Trophoblast cell (in vitro differentiated cells and primary cell): ENCODE measurements around the gene TNFSF15.

Experiments used
- DNase-seq, 2 donors: peaks; one replicate each; pipeline ENCODE4 v3.0.0-alpha.2; 2016
- H2AFZ ChIP-seq: 2 replicates; pipeline ENCODE4 v1.6.1; 2013; ENCODE audit warnings: low read length, moderate library complexity, mild to moderate bottlenecking; ENCODE audit not compliant: insufficient read depth, poor library complexity
- H2AK5ac ChIP-seq: 2 replicates; pipeline ENCODE4 v1.6.1; 2013; ENCODE audit warnings: mild to moderate bottlenecking, low read length
- H2BK120ac ChIP-seq: 2 replicates; pipeline ENCODE4 v1.6.1; 2013; ENCODE audit warnings: low read length, mild to moderate bottlenecking, moderate library complexity; ENCODE audit not compliant: insufficient read depth, poor library complexity
- H2BK12ac ChIP-seq: 2 replicates; pipeline ENCODE4 v1.6.1; 2013; ENCODE audit warnings: mild to moderate bottlenecking, low read length, moderate library complexity
- H2BK5ac ChIP-seq: 2 replicates; pipeline ENCODE4 v1.6.1; 2013; ENCODE audit warnings: low read length, low read depth, moderate library complexity, mild to moderate bottlenecking; ENCODE audit not compliant: poor library complexity
- H3K14ac ChIP-seq: 2 replicates; pipeline ENCODE4 v1.6.1; 2013; ENCODE audit warnings: mild to moderate bottlenecking, low read length
- H3K18ac ChIP-seq: 2 replicates; pipeline ENCODE4 v1.6.1; 2013; ENCODE audit warnings: mild to moderate bottlenecking, low read length
- H3K23ac ChIP-seq: 2 replicates; pipeline ENCODE4 v1.6.1; 2013; ENCODE audit warnings: low read length
- H3K27ac ChIP-seq: 2 replicates; pipeline ENCODE4 v1.5.1; 2013; ENCODE audit warnings: low read depth, mild to moderate bottlenecking, inconsistent platforms, low read length, moderate library complexity
- H3K27me3 ChIP-seq: 2 replicates; pipeline ENCODE4 v1.6.1; 2013; ENCODE audit warnings: inconsistent platforms, mild to moderate bottlenecking, low read length, moderate library complexity; ENCODE audit not compliant: insufficient read depth
- H3K36me3 ChIP-seq, 2 experiments: 1 replicate in 1 of 2; 2 replicates in 1 of 2; pipeline ENCODE4 v1.6.1; 2013; ENCODE audit warnings: low read length in 2 of 2, mild to moderate bottlenecking in 2 of 2, moderate library complexity in 1 of 2; ENCODE audit not compliant: insufficient read depth in 2 of 2, control insufficient read depth in 1 of 2
- H3K4ac ChIP-seq: 2 replicates; pipeline ENCODE4 v1.6.1; 2013; ENCODE audit warnings: low read depth, mild to moderate bottlenecking, low read length, moderate library complexity
- H3K4me1 ChIP-seq, 2 experiments: 1 replicate in 1 of 2; 2 replicates in 1 of 2; pipeline ENCODE4 v1.6.1; 2013; ENCODE audit warnings: low read length in 2 of 2, mild to moderate bottlenecking in 2 of 2, moderate library complexity in 1 of 2; ENCODE audit not compliant: insufficient read depth in 2 of 2, control insufficient read depth in 1 of 2
- H3K4me2 ChIP-seq: 2 replicates; pipeline ENCODE4 v1.6.1; 2013; ENCODE audit warnings: inconsistent platforms, mild to moderate bottlenecking, low read length, moderate library complexity
- H3K4me3 ChIP-seq: 2 replicates; pipeline ENCODE4 v1.5.1; 2013; ENCODE audit warnings: mild to moderate bottlenecking, low read depth, low read length, inconsistent platforms
- H3K79me1 ChIP-seq: one replicate; pipeline ENCODE4 v1.6.1; 2013; ENCODE audit warnings: low read length
- H3K79me2 ChIP-seq: 2 replicates; pipeline ENCODE4 v1.6.1; 2013; ENCODE audit warnings: low read length, mild to moderate bottlenecking; ENCODE audit not compliant: control insufficient read depth, insufficient read depth, poor library complexity
- H3K9ac ChIP-seq: 2 replicates; pipeline ENCODE4 v1.6.1; 2013; ENCODE audit warnings: mild to moderate bottlenecking, low read length
- H3K9me3 ChIP-seq: 2 replicates; pipeline ENCODE4 v1.6.1; 2013; ENCODE audit warnings: low read depth, mild to moderate bottlenecking, control low read depth, inconsistent platforms, low read length; ENCODE audit not compliant: insufficient read depth
- H4K12ac ChIP-seq: 2 replicates; pipeline ENCODE4 v1.6.1; 2013; ENCODE audit warnings: low read depth, mild to moderate bottlenecking, low read length, moderate library complexity
- H4K8ac ChIP-seq: 2 replicates; pipeline ENCODE4 v1.6.1; 2013; ENCODE audit warnings: low read depth, mild to moderate bottlenecking, low read length, moderate library complexity
- H4K91ac ChIP-seq: one replicate; pipeline ENCODE4 v1.6.1; 2013; ENCODE audit warnings: low read depth, mild to moderate bottlenecking, low read length, moderate library complexity
- WGBS: extraction: QIAGEN DNeasy Blood & Tissue Kit; methylation state at CpG from one replicate; pipeline ENCODE4 v1.1.7; 2013; ENCODE audit warnings: missing lambda C conversion rate; ENCODE audit not compliant: insufficient read length, insufficient coverage; ENCODE audit errors: extremely low coverage; 5-methylcytosine and 5-hydroxymethylcytosine counted together

Gene TNFSF15

DNA sequence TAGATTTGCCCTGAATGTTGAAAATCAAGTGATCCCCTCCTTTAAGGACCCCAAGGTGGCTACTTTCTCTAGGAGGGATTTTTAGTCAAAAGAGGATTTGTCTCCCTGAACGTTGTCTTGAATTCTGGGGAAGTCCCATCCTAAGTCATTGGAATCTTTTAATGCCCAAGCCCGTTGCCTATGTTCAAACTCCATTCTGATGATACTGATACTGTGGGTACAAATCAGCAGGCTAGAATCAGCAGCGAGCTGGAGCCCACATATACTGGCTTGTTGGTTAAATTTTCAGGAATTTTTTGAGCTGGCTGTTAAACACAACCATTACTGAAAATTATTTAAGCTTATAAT lies 22.4 kb upstream of the TNFSF15 start:
- no CpG with 5 or more reads among the region's 3 CpGs for WGBS
- H3K36me3 ChIP-seq: no peaks in the 10 kb centered on the region

DNA sequence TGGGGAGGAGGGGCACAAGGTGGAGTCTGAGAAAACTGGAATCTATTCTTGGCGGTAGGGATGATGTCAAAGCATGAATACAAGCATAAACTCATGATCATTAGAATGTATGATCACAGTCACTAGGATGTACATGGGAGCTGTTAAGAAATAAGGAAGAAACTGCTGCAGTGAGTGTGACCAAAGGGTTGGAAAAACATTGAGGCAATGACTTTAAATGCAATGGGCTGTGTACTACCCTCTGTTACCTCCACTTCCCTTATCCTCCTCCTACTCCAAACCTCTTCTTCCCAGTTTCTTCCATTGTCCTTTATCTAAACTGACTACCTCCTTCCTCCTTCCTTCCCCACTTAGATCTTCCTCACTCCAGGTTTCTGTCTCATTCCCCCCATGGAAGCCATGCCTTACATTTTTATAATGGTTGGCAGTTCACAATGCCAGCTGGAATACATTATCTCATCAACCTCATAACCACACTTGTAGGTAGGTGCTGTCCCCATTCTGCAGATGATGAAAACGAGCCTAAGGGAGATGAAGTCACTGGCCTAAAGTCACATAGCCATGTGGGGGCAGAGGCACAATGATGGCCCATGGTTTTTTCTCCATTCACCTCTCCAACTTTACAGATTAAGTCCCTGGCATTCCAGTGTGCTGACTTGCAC lies 21.9 kb upstream of the TNFSF15 start:
- H3K36me3 ChIP-seq: no peaks in the 10 kb centered on the region
- H3K27ac ChIP-seq: no peak overlapping the region
- no peak overlapping the region for H4K8ac ChIP-seq
- H2BK12ac ChIP-seq: no peak overlapping the region
- H3K4me2 ChIP-seq: no peak overlapping the region
- H3K18ac ChIP-seq: no peak overlapping the region
- no peak overlapping the region for H2BK5ac ChIP-seq
- no peak overlapping the region for H2AFZ ChIP-seq
- H3K23ac ChIP-seq: no peak overlapping the region
- no peak for DNase-seq
- H3K14ac ChIP-seq: no peak overlapping the region
- no peaks in the 10 kb centered on the region for H3K79me1 ChIP-seq
- no peak overlapping the region for H2BK120ac ChIP-seq
- no peaks in the 10 kb centered on the region for H3K27me3 ChIP-seq
- H3K9ac ChIP-seq: no peak overlapping the region
- peaks cover 0 to 4% of the 10 kb centered on the region in 2 experiments for H3K4me1 ChIP-seq
- H3K9me3 ChIP-seq: no peaks in the 10 kb centered on the region
- no peak overlapping the region for H2AK5ac ChIP-seq
- H4K91ac ChIP-seq: no peak overlapping the region
- H3K4me3 ChIP-seq: no peak overlapping the region
- no peak overlapping the region for H3K4ac ChIP-seq
- WGBS: no CpG with 5 or more reads among the region's 2 CpGs
- H3K79me2 ChIP-seq: no peaks in the 10 kb centered on the region
- no peak overlapping the region for H4K12ac ChIP-seq

More for the DNA sequence above, 22.4 kb upstream of the TNFSF15 start:
- no peak overlapping the region for H3K23ac ChIP-seq
- H4K8ac ChIP-seq: no peak overlapping the region
- no peak overlapping the region for H3K4ac ChIP-seq
- no peak overlapping the region for H4K12ac ChIP-seq
- no peak overlapping the region for H2BK120ac ChIP-seq
- no peak for DNase-seq
- no peak overlapping the region for H3K27ac ChIP-seq
- no peaks in the 10 kb centered on the region for H3K79me1 ChIP-seq
- no peak overlapping the region for H3K18ac ChIP-seq
- H2AK5ac ChIP-seq: no peak overlapping the region
- no peaks in the 10 kb centered on the region for H3K27me3 ChIP-seq
- H3K9ac ChIP-seq: no peak overlapping the region
- H2BK5ac ChIP-seq: no peak overlapping the region
- H4K91ac ChIP-seq: no peak overlapping the region
- H3K4me3 ChIP-seq: no peak overlapping the region
- H3K14ac ChIP-seq: no peak overlapping the region
- no peak overlapping the region for H2BK12ac ChIP-seq
- H3K79me2 ChIP-seq: no peaks in the 10 kb centered on the region
- no peak overlapping the region for H2AFZ ChIP-seq
- H3K4me2 ChIP-seq: no peak overlapping the region
- no peaks in the 10 kb centered on the region for H3K9me3 ChIP-seq
- H3K4me1 ChIP-seq: peaks cover 0 to 4% of the 10 kb centered on the region in 2 experiments

DNA sequence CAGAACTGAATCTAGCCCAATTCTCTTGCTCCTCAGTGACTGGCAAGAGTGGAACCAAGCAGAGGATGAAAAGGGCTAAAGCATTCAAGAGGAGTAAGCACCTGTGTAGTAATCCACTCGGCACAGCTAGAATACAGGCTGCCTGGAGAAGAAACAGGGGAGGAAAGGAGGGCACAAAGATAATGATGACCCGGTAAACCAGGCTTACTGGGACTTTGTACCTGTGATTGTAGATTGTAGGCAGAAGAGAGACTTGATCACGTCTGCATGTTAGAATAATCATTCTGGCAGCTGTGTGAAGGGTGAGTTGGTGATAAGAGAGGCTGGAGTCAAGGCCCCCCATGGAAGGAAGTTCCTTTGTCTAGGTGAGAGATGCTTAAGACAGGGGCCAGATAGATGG lies 20.6 kb upstream of the TNFSF15 start:
- H3K36me3 ChIP-seq: no peaks in the 10 kb centered on the region
- H3K9ac ChIP-seq: no peak overlapping the region
- no peaks in the 10 kb centered on the region for H3K9me3 ChIP-seq
- H3K27ac ChIP-seq: no peak overlapping the region
- no peak overlapping the region for H2BK12ac ChIP-seq
- H4K91ac ChIP-seq: no peak overlapping the region
- no peak overlapping the region for H4K12ac ChIP-seq
- DNase-seq: no peak
- no peak overlapping the region for H3K23ac ChIP-seq
- no peak overlapping the region for H3K4me2 ChIP-seq
- H3K14ac ChIP-seq: no peak overlapping the region
- no peak overlapping the region for H4K8ac ChIP-seq
- no peak overlapping the region for H3K4me3 ChIP-seq
- no peak overlapping the region for H3K18ac ChIP-seq
- peaks cover 0 to 4% of the 10 kb centered on the region in 2 experiments for H3K4me1 ChIP-seq
- H2AFZ ChIP-seq: no peak overlapping the region
- no peaks in the 10 kb centered on the region for H3K27me3 ChIP-seq
- H3K79me2 ChIP-seq: no peaks in the 10 kb centered on the region
- no CpG with 5 or more reads among the region's 3 CpGs for WGBS
- no peak overlapping the region for H3K4ac ChIP-seq
- no peak overlapping the region for H2BK120ac ChIP-seq
- no peak overlapping the region for H2AK5ac ChIP-seq
- H3K79me1 ChIP-seq: no peaks in the 10 kb centered on the region
- no peak overlapping the region for H2BK5ac ChIP-seq

DNA sequence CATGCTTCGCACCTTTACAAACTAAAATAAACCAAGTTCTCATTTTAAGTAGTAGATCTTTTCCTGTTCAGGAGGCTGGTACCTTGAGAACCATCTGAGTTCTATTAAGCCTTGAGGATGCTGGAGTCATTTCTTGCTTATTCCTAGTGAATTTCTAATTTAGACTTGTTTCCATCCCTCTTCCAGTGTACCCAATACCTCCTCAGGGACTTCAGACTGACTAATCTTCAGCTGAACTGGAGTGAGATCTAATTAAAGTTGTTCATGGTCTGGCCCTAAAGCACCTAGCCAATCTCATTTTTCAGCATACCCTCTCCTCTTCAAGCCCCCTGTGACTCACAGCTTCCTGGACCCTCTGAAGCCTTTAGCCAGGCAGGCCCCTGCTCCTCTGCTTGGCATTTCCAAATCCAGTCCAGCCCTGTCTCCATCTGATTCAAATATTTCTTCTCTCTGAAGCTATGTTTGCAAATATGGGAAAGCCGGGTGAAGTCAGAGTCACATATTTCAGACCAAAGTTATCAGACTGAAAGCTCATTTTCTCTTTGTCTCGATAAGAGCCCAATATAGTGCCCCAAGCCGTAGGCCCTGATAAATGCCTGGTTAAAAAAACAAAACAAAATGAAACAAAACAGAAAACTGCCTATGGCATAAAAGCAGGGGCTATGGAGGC lies 19.4 kb upstream of the TNFSF15 start:
- no peaks in the 10 kb centered on the region for H3K27me3 ChIP-seq
- no peak overlapping the region for H2AFZ ChIP-seq
- H3K79me1 ChIP-seq: no peaks in the 10 kb centered on the region
- peak in 1 of 2 donors; percentile 3 for DNase-seq
- H4K8ac ChIP-seq: no peak overlapping the region
- no peak overlapping the region for H3K4ac ChIP-seq
- H3K9ac ChIP-seq: no peak overlapping the region
- no peaks in the 10 kb centered on the region for H3K4me1 ChIP-seq
- no peak overlapping the region for H3K18ac ChIP-seq
- no peaks in the 10 kb centered on the region for H3K79me2 ChIP-seq
- no peak overlapping the region for H2BK5ac ChIP-seq
- H3K27ac ChIP-seq: no peak overlapping the region
- no peaks in the 10 kb centered on the region for H3K36me3 ChIP-seq
- H3K14ac ChIP-seq: no peak overlapping the region
- H4K91ac ChIP-seq: no peak overlapping the region
- no peak overlapping the region for H2BK120ac ChIP-seq
- H2BK12ac ChIP-seq: no peak overlapping the region
- H3K9me3 ChIP-seq: no peaks in the 10 kb centered on the region
- no peak overlapping the region for H2AK5ac ChIP-seq
- H3K4me2 ChIP-seq: no peak overlapping the region
- no CpG with 5 or more reads among the region's 4 CpGs for WGBS
- H3K4me3 ChIP-seq: no peak overlapping the region
- H3K23ac ChIP-seq: no peak overlapping the region
- H4K12ac ChIP-seq: no peak overlapping the region
